Colon (tissue), 2 donors: Measurements from ENCODE around the gene GPBAR1.

ENCODE experiments used
- FAIRE-seq: peaks from 2 replicates; lab custom pipeline; 2012; peaks lifted over from hg19 to GRCh38; lab: Jason Lieb, UNC
- donor health status: control.
- donor health status: control.

GPBAR1 gene

GRCh38 chr2:218260742-218261422, at the start of gene GPBAR1:
TSS of gene GPBAR1 (plus strand) at chr2:218261015. CDS start at chr2:218262725, 1,710 bp downstream.
- no peak for FAIRE-seq

GRCh38 chr2:218214116-218214515, 46.7 kb upstream of the GPBAR1 start:
- FAIRE-seq = no peak

- no peak for FAIRE-seq
Observed at GRCh38 chr2:218216336-218216673, 44.5 kb upstream of the GPBAR1 start.

GRCh38 chr2:218216674-218217359, 44.0 kb upstream of the GPBAR1 start, which contains the start of gene ARPC2:
TSS of gene ARPC2 (plus strand) at chr2:218217189. CDS start at chr2:218217471, 282 bp downstream.
- no peak for FAIRE-seq

- no peak for FAIRE-seq
Observed at GRCh38 chr2:218217360-218218267, 43.2 kb upstream of the GPBAR1 start.

GRCh38 chr2:218218268-218219185, 42.3 kb upstream of the GPBAR1 start:
- FAIRE-seq = no peak

- no peak for FAIRE-seq
Observed at GRCh38 chr2:218219934-218220333, 40.9 kb upstream of the GPBAR1 start.

GRCh38 chr2:218221000-218221399, 39.8 kb upstream of the GPBAR1 start:
- FAIRE-seq = no peak

- no peak for FAIRE-seq
Observed at GRCh38 chr2:218223046-218223445, 37.8 kb upstream of the GPBAR1 start.

- FAIRE-seq = no peak
Observed at GRCh38 chr2:218224186-218224585, 36.6 kb upstream of the GPBAR1 start.

GRCh38 chr2:218226903-218227302, 33.9 kb upstream of the GPBAR1 start:
- FAIRE-seq = no peak

- FAIRE-seq = no peak
Observed at GRCh38 chr2:218228366-218229090, 32.3 kb upstream of the GPBAR1 start.

GRCh38 chr2:218229239-218229638, 31.6 kb upstream of the GPBAR1 start:
- no peak for FAIRE-seq

- FAIRE-seq = no peak
Observed at GRCh38 chr2:218229851-218230250, 31.0 kb upstream of the GPBAR1 start.

- no peak for FAIRE-seq
Observed at GRCh38 chr2:218230882-218231281, 29.9 kb upstream of the GPBAR1 start.

GRCh38 chr2:218233543-218233942, 27.3 kb upstream of the GPBAR1 start:
- FAIRE-seq = no peak

- FAIRE-seq = no peak
Observed at GRCh38 chr2:218234521-218234920, 26.3 kb upstream of the GPBAR1 start.

- no peak for FAIRE-seq
Observed at GRCh38 chr2:218235017-218235416, 25.8 kb upstream of the GPBAR1 start.

GRCh38 chr2:218236829-218237228, 24.0 kb upstream of the GPBAR1 start:
- no peak for FAIRE-seq

GRCh38 chr2:218238887-218239286, 21.9 kb upstream of the GPBAR1 start:
- no peak for FAIRE-seq

GRCh38 chr2:218244204-218244603, 16.6 kb upstream of the GPBAR1 start:
- no peak for FAIRE-seq
